H1 (cell line): ENCODE measurements around the gene PHC3. TPM values are rescaled to one million over a fixed set of nuclear protein-coding genes. Genes with fewer than 3 reads are reported as not detected.

Experiments
- CTCF ChIA-PET: fragments of 300-600 bp; sonication (Branson Sonifier 250); formaldehyde crosslinking; loops from one replicate; lab custom pipeline; 2021; ENCODE audit not compliant: partially characterized antibody; lab: Charles Lee
- POLR2A ChIA-PET: fragments of 300-600 bp; sonication (Branson Sonifier 250); formaldehyde crosslinking; loops from one replicate; lab custom pipeline; 2021; ENCODE audit warnings: inconsistent platforms; ENCODE audit not compliant: partially characterized antibody; lab: Charles Lee
- DNase-seq, 2 experiments: peaks; one replicate each; pipeline versions ENCODE4 v3.0.0 to v3.0.0-alpha.2; 2010 to 2022; ENCODE audit warnings: low spot score in 2 of 2, low read depth in 1 of 2, mixed read lengths in 1 of 2
- FAIRE-seq: peaks from 2 replicates; lab custom pipeline; 2011; peaks lifted over from hg19 to GRCh38; lab: Jason Lieb, UNC
- H2AFZ ChIP-seq: 2 replicates; pipeline ENCODE4 v1.8.1; 2012; ENCODE audit warnings: low read length, inconsistent platforms
- H2AK5ac ChIP-seq: 2 replicates; pipeline ENCODE4 v1.6.1; 2013; ENCODE audit warnings: low read depth, low read length
- H2BK120ac ChIP-seq: replicated peaks from 2 replicates; pipeline ENCODE3; 2013; ENCODE audit warnings: low read depth, low read length, inconsistent platforms
- H2BK12ac ChIP-seq: 2 replicates; pipeline ENCODE4 v1.6.1; 2013; ENCODE audit warnings: low read depth, low read length
- H2BK15ac ChIP-seq: 2 replicates; pipeline ENCODE4 v1.6.1; 2013; ENCODE audit warnings: low read length
- H2BK20ac ChIP-seq: 2 replicates; pipeline ENCODE4 v1.6.1; 2013; ENCODE audit warnings: low read length
- H2BK5ac ChIP-seq: 2 replicates; pipeline ENCODE4 v1.6.1; 2013; ENCODE audit warnings: low read depth, low read length
- H3K14ac ChIP-seq: 2 replicates; pipeline ENCODE4 v1.6.1; 2013; ENCODE audit warnings: inconsistent platforms; ENCODE audit not compliant: insufficient read length
- H3K18ac ChIP-seq: 2 replicates; pipeline ENCODE4 v1.6.1; 2013; ENCODE audit warnings: low read length; ENCODE audit errors: extremely low read depth
- H3K23ac ChIP-seq: 2 replicates; pipeline ENCODE4 v1.6.1; 2013; ENCODE audit warnings: inconsistent platforms; ENCODE audit not compliant: insufficient read length
- H3K23me2 ChIP-seq: 2 replicates; pipeline ENCODE4 v1.6.1; 2013; ENCODE audit warnings: low read depth, low read length
- H3K27ac ChIP-seq: 2 replicates; pipeline ENCODE4 v1.6.1; 2011; ENCODE audit warnings: low read depth, low read length, inconsistent platforms
- H3K27me3 ChIP-seq, 4 experiments: replicated peaks in 1 of 4; 1 replicate in 1 of 4; 2 replicates in 3 of 4; pipeline versions ENCODE4 v1.6.1 to v1.8.1; 2011 to 2013; ENCODE audit warnings: low read length in 3 of 4, mild to moderate bottlenecking in 3 of 4, inconsistent platforms in 2 of 4, mixed read lengths in 2 of 4, moderate library complexity in 1 of 4; ENCODE audit not compliant: control insufficient read depth in 3 of 4, insufficient read depth in 3 of 4; ENCODE audit errors: extremely low read depth in 1 of 4
- H3K36me3 ChIP-seq, 4 experiments: 2 replicates each; pipeline versions ENCODE4 v1.6.1 to v1.8.1; 2011 to 2013; ENCODE audit warnings: mild to moderate bottlenecking in 4 of 4, low read length in 3 of 4, moderate library complexity in 2 of 4, control low read depth in 1 of 4, inconsistent platforms in 1 of 4; ENCODE audit not compliant: insufficient read depth in 4 of 4, control insufficient read depth in 2 of 4
- H3K4ac ChIP-seq: replicated peaks from 2 replicates; pipeline ENCODE3; 2013; ENCODE audit warnings: low read length, low read depth, mixed read lengths, inconsistent platforms; ENCODE audit not compliant: insufficient read length
- H3K4me1 ChIP-seq, 4 experiments: replicated peaks in 1 of 4; 1 replicate in 1 of 4; 2 replicates in 3 of 4; pipeline versions ENCODE4 v1.6.1 to v1.8.1; 2011 to 2013; ENCODE audit warnings: low read length in 3 of 4, inconsistent platforms in 2 of 4, mixed read lengths in 1 of 4; ENCODE audit not compliant: insufficient read depth in 4 of 4, control insufficient read depth in 3 of 4
- H3K4me2 ChIP-seq, 2 experiments: 2 replicates each; pipeline versions ENCODE4 v1.6.1 to v1.8.1; 2011 to 2013; ENCODE audit warnings: low read depth in 2 of 2, low read length in 2 of 2, control low read depth in 1 of 2, inconsistent platforms in 1 of 2, mild to moderate bottlenecking in 1 of 2; ENCODE audit not compliant: insufficient read depth in 1 of 2
- H3K4me3 ChIP-seq, 4 experiments: fragments of 200-600, 300-600 bp in 1 of 4; sonication (generic), shearing (Covaris generic), sonication (Bioruptor Twin) in 1 of 4; 2 replicates each; pipeline versions ENCODE4 v1.5.1 to v1.8.1; 2011 to 2016; ENCODE audit warnings: low read length in 4 of 4, low read depth in 3 of 4, control low read depth in 2 of 4, inconsistent platforms in 2 of 4, mild to moderate bottlenecking in 2 of 4, mixed read lengths in 1 of 4, moderate library complexity in 1 of 4; ENCODE audit not compliant: insufficient read depth in 2 of 4; ENCODE audit errors: extremely low read depth in 1 of 4
- H3K56ac ChIP-seq: replicated peaks from 2 replicates; pipeline ENCODE3; 2013; ENCODE audit warnings: low read depth, mild to moderate bottlenecking, mixed read lengths, low read length, inconsistent platforms; ENCODE audit not compliant: insufficient read length
- H3K79me1 ChIP-seq: 2 replicates; pipeline ENCODE4 v1.6.1; 2013; ENCODE audit warnings: low read depth, low read length, control low read depth
- H3K79me2 ChIP-seq, 2 experiments: 2 replicates each; pipeline versions ENCODE4 v1.6.1 to v1.8.1; 2012 to 2013; ENCODE audit warnings: low read length in 2 of 2, mild to moderate bottlenecking in 2 of 2, inconsistent platforms in 1 of 2; ENCODE audit not compliant: insufficient read depth in 2 of 2, control insufficient read depth in 1 of 2
- H3K9ac ChIP-seq, 4 experiments: replicated peaks in 1 of 4; 1 replicate in 1 of 4; 2 replicates in 3 of 4; pipeline versions ENCODE4 v1.6.1 to v1.8.1; 2011 to 2013; ENCODE audit warnings: low read depth in 3 of 4, low read length in 3 of 4, control low read depth in 2 of 4, mild to moderate bottlenecking in 2 of 4, moderate library complexity in 2 of 4, inconsistent platforms in 1 of 4; ENCODE audit errors: extremely low read depth in 1 of 4
- H3K9me3 ChIP-seq, 2 experiments: 2 replicates each; pipeline versions ENCODE4 v1.6.1 to v1.8.1; 2012 to 2013; ENCODE audit warnings: mild to moderate bottlenecking in 2 of 2, moderate library complexity in 2 of 2, control low read depth in 1 of 2, inconsistent platforms in 1 of 2, low read depth in 1 of 2, low read length in 1 of 2, mixed read lengths in 1 of 2; ENCODE audit not compliant: insufficient read depth in 2 of 2
- H4K20me1 ChIP-seq, 2 experiments: replicated peaks in 1 of 2; 2 replicates each; pipeline versions ENCODE3 to v1.8.1; 2011 to 2013; ENCODE audit warnings: inconsistent platforms in 2 of 2, low read length in 2 of 2, mild to moderate bottlenecking in 1 of 2; ENCODE audit not compliant: insufficient read depth in 2 of 2, control insufficient read depth in 1 of 2
- H4K5ac ChIP-seq: 2 replicates; pipeline ENCODE4 v1.6.1; 2013; ENCODE audit warnings: low read length, low read depth, mixed read lengths, inconsistent platforms; ENCODE audit not compliant: insufficient read length
- H4K8ac ChIP-seq: 2 replicates; pipeline ENCODE4 v1.8.0; 2013; ENCODE audit warnings: mild to moderate bottlenecking, moderate library complexity, low read length, inconsistent platforms; ENCODE audit not compliant: insufficient read depth; ENCODE audit errors: extremely low read depth
- H4K91ac ChIP-seq: replicated peaks from 2 replicates; pipeline ENCODE3; 2013; ENCODE audit warnings: low read length, mixed read lengths, inconsistent platforms; ENCODE audit not compliant: insufficient read length
- CREB1 ChIP-seq: IDR thresholded peaks from 2 replicates; pipeline ENCODE4 v1.6.1; 2012; ENCODE audit warnings: inconsistent platforms
- E2F6 ChIP-seq: IDR thresholded peaks from 2 replicates; pipeline ENCODE4 v1.6.1; 2012; ENCODE audit warnings: inconsistent platforms
- EP300 ChIP-seq, 2 experiments: IDR thresholded peaks; 1 replicate in 1 of 2; 2 replicates in 1 of 2; pipeline ENCODE4 v1.6.1; 2011 to 2012; ENCODE audit warnings: low read depth in 2 of 2, low read length in 2 of 2, mild to moderate bottlenecking in 2 of 2, borderline replicate concordance in 1 of 2, inconsistent platforms in 1 of 2, moderate library complexity in 1 of 2
- EZH2 ChIP-seq: fragments of 200-600 bp; sonication (generic); IDR thresholded peaks from 2 replicates; pipeline ENCODE4 v1.7.1; 2012; ENCODE audit warnings: low read depth, mild to moderate bottlenecking, moderate library complexity, low read length, inconsistent platforms; ENCODE audit not compliant: severe bottlenecking
- FOSL1 ChIP-seq: IDR thresholded peaks from 2 replicates; pipeline ENCODE4 v1.6.1; 2011; ENCODE audit warnings: mild to moderate bottlenecking, low read depth, low read length, moderate library complexity; ENCODE audit not compliant: insufficient read depth
- HDAC6 ChIP-seq: IDR thresholded peaks from one replicate; pipeline ENCODE4 v1.7.1; 2012; ENCODE audit warnings: low read depth, mild to moderate bottlenecking, inconsistent platforms, low read length, moderate library complexity
- JUN ChIP-seq: IDR thresholded peaks from 2 replicates; pipeline ENCODE4 v1.6.1; 2011; ENCODE audit warnings: low read depth, mild to moderate bottlenecking, improper control_type of control experiment, low read length
- KDM1A ChIP-seq: fragments of 200-600, 300-600 bp; sonication (generic); IDR thresholded peaks from 2 replicates; pipeline ENCODE4 v1.7.1; 2016; ENCODE audit warnings: mild to moderate bottlenecking, low read length, borderline replicate concordance
- NANOG ChIP-seq: IDR thresholded peaks from 2 replicates; pipeline ENCODE4 v1.6.1; 2011; ENCODE audit warnings: low read length, low read depth, mild to moderate bottlenecking, inconsistent platforms; ENCODE audit not compliant: insufficient read depth, poor library complexity, severe bottlenecking
- POU5F1 ChIP-seq: IDR thresholded peaks from 2 replicates; pipeline ENCODE4 v1.6.1; 2011; ENCODE audit warnings: low read depth, mild to moderate bottlenecking, low read length, moderate library complexity
- RAD21 ChIP-seq, 2 experiments: IDR thresholded peaks in 1 of 2; conservative IDR thresholded peaks in 1 of 2; 2 replicates each; pipeline ENCODE4 v1.6.1; 2011; ENCODE audit warnings: low read depth in 2 of 2, low read length in 2 of 2, improper control_type of control experiment in 1 of 2, inconsistent platforms in 1 of 2, mild to moderate bottlenecking in 1 of 2, moderate library complexity in 1 of 2
- TAF7 ChIP-seq: optimal IDR thresholded peaks from 2 replicates; pipeline ENCODE3; 2011; ENCODE audit warnings: low read depth, mild to moderate bottlenecking, inconsistent platforms, low read length, moderate library complexity, borderline replicate concordance
- WGBS, 2 experiments: shearing (Covaris generic) in 1 of 2; methylation state at CpG; one replicate each; pipeline versions ENCODE4 v1.1.6 to v1.1.7; 2013 to 2015; ENCODE audit warnings: low lambda C conversion rate in 2 of 2, mixed read lengths in 2 of 2, inconsistent platforms in 1 of 2, low coverage in 1 of 2, missing lambda C conversion rate in 1 of 2; ENCODE audit not compliant: insufficient replicate concordance in 2 of 2, insufficient coverage in 1 of 2, insufficient read length in 1 of 2; ENCODE audit errors: extremely low coverage in 1 of 2, missing lambda C conversion rate in 1 of 2; 5-methylcytosine and 5-hydroxymethylcytosine counted together
- polyA plus RNA-seq, 7 experiments: library from polyadenylated mRNA; depleted of rRNA in 3 of 7; stranded (reverse) in 5 of 7; unstranded in 2 of 7; fragments of >200 nt in 5 of 7; fragments of 200-250 nt in 2 of 7; gene quantifications; 1 replicate in 5 of 7; 2 replicates in 1 of 7; 4 replicates in 1 of 7; pipeline versions ENCODE4 v1.2.1 to v1.2.3, GENCODE V29; 2011 to 2013; ENCODE audit warnings: missing spikeins in 2 of 7, mixed read lengths in 2 of 7
- total RNA-seq: library from RNA; stranded (reverse); fragmentation: NEBNext Ultra II Directional; extraction: Animal tissue kit (Norgen Biotek cat#: 25700); gene quantifications from 2 replicates; pipeline ENCODE4 v1.2.1, GENCODE V29; 2021
- TF ChIP-seq, protein P1 (sequence below): IDR thresholded peaks from 2 replicates; pipeline ENCODE4 v1.6.1; 2012; ENCODE audit warnings: inconsistent platforms

Gene PHC3
- total and polyA plus RNA-seq, 2 of the 8 experiments (the other 6 are each of a cell fraction or from before 2014, with no cell fraction given): 26.4 to 29.2 TPM

- Histone ChIP-seq H2BK120ac (no peak overlapping the region), H2BK12ac (no peak overlapping the region), H3K27me3 (no peaks in the 10 kb centered on the region), H2BK15ac (no peak overlapping the region), H3K23me2 (no peaks in the 10 kb centered on the region), H3K36me3 (no peaks in the 10 kb centered on the region), H3K4me3 (no peak overlapping the region), H3K27ac (no peak overlapping the region), H3K9me3 (no peaks in the 10 kb centered on the region), H4K8ac (no peak overlapping the region), H3K18ac (no peak overlapping the region), H3K56ac (no peak overlapping the region), H3K23ac (no peak overlapping the region), H3K79me2 (peaks cover 0 to 3% of the 10 kb centered on the region in 2 experiments; a peak in 1 of 4 replicates), H4K91ac (no peak overlapping the region), H3K14ac (no peak overlapping the region), H4K20me1 (peaks cover 0 to 2% of the 10 kb centered on the region in 2 experiments), H3K79me1 (peaks cover 3% of the 10 kb centered on the region), H4K5ac (no peak overlapping the region), H3K4me2 (no peak overlapping the region), H3K4me1 (peaks cover 0 to 3% (median 0%) of the 10 kb centered on the region in 4 experiments; a peak in 1 of 7 replicates), H3K9ac (no peak overlapping the region), H3K4ac (no peak overlapping the region), H2BK5ac (peak overlapping the region; percentile 37; the same call in 1 of the 2 replicates), H2AK5ac (no peak overlapping the region), H2AFZ (no peak overlapping the region), H2BK20ac (no peak overlapping the region)
- CTCF ChIA-PET: interaction anchor here (0.6 to 2.0 kb wide), 6 partner anchors 12 to 452 kb away, joined by 3 to 7 read pairs (median 4); no protein-coding TSS in a partner anchor
- WGBS, 2 experiments: 82% methylated on average over 3 of the region's 3 CpGs; no CpG with 5 or more reads in 1 of the 2 experiments
- POLR2A ChIA-PET: interaction anchor here (0.6 kb wide), 1 partner anchor 157 kb away, joined by 3 read pairs; no protein-coding TSS in a partner anchor
- DNase-seq: no peak
- FAIRE-seq: no peak
- TF ChIP-seq JUN: no peak
- TF ChIP-seq EP300 (IDR thresholded peaks at IDR 0.05; ENCODE audit: borderline replicate concordance in 1 of 2, low read depth in 2 of 2, low read length in 2 of 2): no peak
- no peak for TF ChIP-seq KDM1A
- no peak for TF ChIP-seq FOSL1
- TF ChIP-seq CREB1: no peak
- TF ChIP-seq RAD21 (IDR thresholded peaks at IDR 0.05 in 1 of 2, conservative IDR thresholded peaks at IDR 0.05 in 1 of 2; ENCODE audit: low read depth in 2 of 2, low read length in 2 of 2): no peak
- no peak for TF ChIP-seq E2F6
- no peak for TF ChIP-seq NANOG
- no peak for TF ChIP-seq TAF7
- TF ChIP-seq, protein P1, sequence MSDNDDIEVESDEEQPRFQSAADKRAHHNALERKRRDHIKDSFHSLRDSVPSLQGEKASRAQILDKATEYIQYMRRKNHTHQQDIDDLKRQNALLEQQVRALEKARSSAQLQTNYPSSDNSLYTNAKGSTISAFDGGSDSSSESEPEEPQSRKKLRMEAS: no peak
- no peak for TF ChIP-seq EZH2
- TF ChIP-seq POU5F1: no peak
- no peak for TF ChIP-seq HDAC6
Measured at GRCh38 chr3:170047133-170047404, 134.5 kb downstream of the PHC3 start.
